Stimulated activated CD8-positive, alpha-beta memory T cell treated with anti-CD3 and anti-CD28 coated beads, Interleukin-12 subunit alpha, Interleukin-12 subunit beta, amount 100 ng/mL, for 24 hours (primary cell): ENCODE results near the gene SIRT2.
"Not testable (repeated sequence)": the region's sequence is repeated elsewhere in the genome, so short reads cannot be mapped to it uniquely, and the experiment has no call there.

ENCODE experiments used
- DNase-seq: peaks from one replicate; pipeline ENCODE4 v3.0.0-alpha.2; 2020; ENCODE audit errors: extremely low read depth

The SIRT2 gene

GRCh38 chr19:38898788-38899446, 501 bp downstream of the SIRT2 start:
- no peak for DNase-seq

- no peak for DNase-seq
Measured at GRCh38 chr19:38894968-38895367, 4.5 kb downstream of the SIRT2 start.

GRCh38 chr19:38893341-38893771, 6.1 kb downstream of the SIRT2 start:
- no peak for DNase-seq

- DNase-seq, result no peak
Measured at GRCh38 chr19:38892841-38893240, 6.6 kb downstream of the SIRT2 start.

GRCh38 chr19:38891771-38892170, 7.6 kb downstream of the SIRT2 start:
- no peak for DNase-seq

- no peak for DNase-seq
Measured at GRCh38 chr19:38890686-38891085, 8.7 kb downstream of the SIRT2 start.

GRCh38 chr19:38889803-38890202, 9.6 kb downstream of the SIRT2 start:
- no peak for DNase-seq

GRCh38 chr19:38888876-38889275, 10.5 kb downstream of the SIRT2 start:
- no peak for DNase-seq

- not testable (repeated sequence) for DNase-seq
Measured at GRCh38 chr19:38884691-38885090, 14.7 kb downstream of the SIRT2 start.

- DNase-seq, result no peak
Measured at GRCh38 chr19:38883286-38883685, 16.1 kb downstream of the SIRT2 start.

GRCh38 chr19:38880882-38881609, 18.4 kb downstream of the SIRT2 start:
- DNase-seq, result no peak

GRCh38 chr19:38880076-38880881, 19.1 kb downstream of the SIRT2 start:
- no peak for DNase-seq

GRCh38 chr19:38879400-38879751, 20.0 kb downstream of the SIRT2 start:
- no peak for DNase-seq

GRCh38 chr19:38878575-38879399, 20.6 kb downstream of the SIRT2 start:
- DNase-seq, result no peak

GRCh38 chr19:38877781-38878574, 21.4 kb downstream of the SIRT2 start, which contains the start of gene RINL:
TSS of gene RINL (minus strand) at chr19:38878275. CDS start at chr19:38876742, 1,533 bp downstream.
- DNase-seq, result peak; percentile 42

- no peak for DNase-seq
Measured at GRCh38 chr19:38875656-38876395, 23.6 kb downstream of the SIRT2 start.

GRCh38 chr19:38873400-38873799, 26.0 kb downstream of the SIRT2 start:
- not testable (repeated sequence) for DNase-seq

GRCh38 chr19:38870612-38871011, 28.8 kb downstream of the SIRT2 start:
- no peak for DNase-seq

- DNase-seq, result peak; percentile 74
Measured at GRCh38 chr19:38869836-38870607, 29.4 kb downstream of the SIRT2 start.
